DND-41 (cell line): Measurements from ENCODE around the gene TFCP2.

Source experiments
- ATAC-seq: fragments of 200-7000 bp; cut with Tn5 transposase; 3 replicates; pipeline ENCODE4 v1.9.1; 2021; ENCODE audit warnings: low read depth; ENCODE audit not compliant: insufficient read depth
- DNase-seq: peaks from one replicate; pipeline ENCODE4 v3.0.0-alpha.2; 2020
- H2AFZ ChIP-seq: 2 replicates; pipeline ENCODE4 v1.6.0; 2012; ENCODE audit warnings: low read depth, low read length
- H3K27ac ChIP-seq: 2 replicates; pipeline ENCODE4 v1.5.1; 2012; ENCODE audit warnings: low read length, inconsistent platforms
- H3K27me3 ChIP-seq: fragments of 200-600 bp; sonication (generic); 2 replicates; pipeline ENCODE4 v1.6.0; 2012; ENCODE audit warnings: low read length, mild to moderate bottlenecking, inconsistent platforms; ENCODE audit not compliant: insufficient read depth, poor library complexity
- H3K36me3 ChIP-seq: 2 replicates; pipeline ENCODE4 v1.5.1; 2012; ENCODE audit warnings: low read length, inconsistent platforms; ENCODE audit not compliant: insufficient read depth
- H3K4me1 ChIP-seq: 2 replicates; pipeline ENCODE4 v1.5.1; 2012; ENCODE audit warnings: mild to moderate bottlenecking, low read length; ENCODE audit not compliant: insufficient read depth
- H3K4me2 ChIP-seq: 2 replicates; pipeline ENCODE4 v1.6.0; 2012; ENCODE audit warnings: mild to moderate bottlenecking, moderate library complexity, low read length, inconsistent platforms; ENCODE audit not compliant: insufficient read depth
- H3K4me3 ChIP-seq, 2 experiments: fragments of 200-600 bp in 1 of 2; shearing (Covaris generic) in 1 of 2; 2 replicates each; pipeline ENCODE4 v1.5.1; 2012 to 2016; ENCODE audit warnings: inconsistent platforms in 2 of 2, low read length in 2 of 2, mild to moderate bottlenecking in 2 of 2, low read depth in 1 of 2, moderate library complexity in 1 of 2
- H3K79me2 ChIP-seq: 2 replicates; pipeline ENCODE4 v1.6.0; 2012; ENCODE audit warnings: low read length, inconsistent platforms; ENCODE audit not compliant: insufficient read depth
- H3K9ac ChIP-seq: 2 replicates; pipeline ENCODE4 v1.6.0; 2012; ENCODE audit warnings: low read depth, mild to moderate bottlenecking, inconsistent platforms, low read length, moderate library complexity
- H3K9me3 ChIP-seq: 2 replicates; pipeline ENCODE4 v1.5.1; 2012; ENCODE audit warnings: low read length, moderate library complexity, mild to moderate bottlenecking, inconsistent platforms; ENCODE audit not compliant: insufficient read depth, severe bottlenecking
- H4K20me1 ChIP-seq: 2 replicates; pipeline ENCODE4 v1.6.0; 2012; ENCODE audit warnings: low read length; ENCODE audit not compliant: insufficient read depth
- EZH2 ChIP-seq: IDR thresholded peaks from 3 replicates; pipeline ENCODE4 v1.6.1; 2012; ENCODE audit warnings: borderline replicate concordance, low read depth, mild to moderate bottlenecking, moderate library complexity, low read length, inconsistent platforms; ENCODE audit not compliant: severe bottlenecking
- TF ChIP-seq, protein P1 (sequence below): IDR thresholded peaks from 2 replicates; pipeline ENCODE4 v1.5.1; 2012; ENCODE audit warnings: borderline replicate concordance, low read length, moderate library complexity, mild to moderate bottlenecking; ENCODE audit not compliant: poor library complexity, severe bottlenecking; ENCODE audit errors: extremely low read depth

TFCP2 gene

DNA sequence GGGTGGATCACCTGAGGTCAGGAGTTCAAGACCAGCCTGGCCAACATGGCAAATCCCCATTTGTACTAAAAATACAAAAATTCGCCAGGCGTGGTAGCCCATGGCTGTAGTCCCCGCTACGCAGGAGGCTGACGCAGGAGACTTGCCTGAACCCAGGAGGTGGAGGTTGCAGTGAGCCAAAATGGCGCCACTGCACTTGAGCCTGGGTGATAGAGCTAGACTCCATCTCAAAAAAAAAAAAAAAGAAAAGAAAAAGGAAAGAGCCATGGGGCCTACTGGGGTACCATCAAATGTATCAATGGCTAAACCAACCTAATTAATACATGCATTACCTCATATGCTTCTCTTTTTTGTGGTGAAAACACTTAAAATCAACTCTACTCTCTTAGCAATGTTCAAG, 10.7 kb downstream of the TFCP2 start:
- Histone ChIP-seq H2AFZ (no peak overlapping the region), H3K4me2 (no peak overlapping the region), H3K36me3 (no peaks in the 10 kb centered on the region), H4K20me1 (peaks cover 24% of the 10 kb centered on the region; the same call in 1 of the 2 replicates), H3K9ac (no peak overlapping the region), H3K4me3 (no peak overlapping the region), H3K4me1 (no peaks in the 10 kb centered on the region), H3K9me3 (no peaks in the 10 kb centered on the region), H3K27ac (no peak overlapping the region), H3K27me3 (no peaks in the 10 kb centered on the region), H3K79me2 (peaks cover 85% of the 10 kb centered on the region)
- TF ChIP-seq EZH2 = no peak
- TF ChIP-seq, protein P1, sequence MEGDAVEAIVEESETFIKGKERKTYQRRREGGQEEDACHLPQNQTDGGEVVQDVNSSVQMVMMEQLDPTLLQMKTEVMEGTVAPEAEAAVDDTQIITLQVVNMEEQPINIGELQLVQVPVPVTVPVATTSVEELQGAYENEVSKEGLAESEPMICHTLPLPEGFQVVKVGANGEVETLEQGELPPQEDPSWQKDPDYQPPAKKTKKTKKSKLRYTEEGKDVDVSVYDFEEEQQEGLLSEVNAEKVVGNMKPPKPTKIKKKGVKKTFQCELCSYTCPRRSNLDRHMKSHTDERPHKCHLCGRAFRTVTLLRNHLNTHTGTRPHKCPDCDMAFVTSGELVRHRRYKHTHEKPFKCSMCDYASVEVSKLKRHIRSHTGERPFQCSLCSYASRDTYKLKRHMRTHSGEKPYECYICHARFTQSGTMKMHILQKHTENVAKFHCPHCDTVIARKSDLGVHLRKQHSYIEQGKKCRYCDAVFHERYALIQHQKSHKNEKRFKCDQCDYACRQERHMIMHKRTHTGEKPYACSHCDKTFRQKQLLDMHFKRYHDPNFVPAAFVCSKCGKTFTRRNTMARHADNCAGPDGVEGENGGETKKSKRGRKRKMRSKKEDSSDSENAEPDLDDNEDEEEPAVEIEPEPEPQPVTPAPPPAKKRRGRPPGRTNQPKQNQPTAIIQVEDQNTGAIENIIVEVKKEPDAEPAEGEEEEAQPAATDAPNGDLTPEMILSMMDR = no peak
- DNase-seq (no peak), ATAC-seq (no peak)

DNA sequence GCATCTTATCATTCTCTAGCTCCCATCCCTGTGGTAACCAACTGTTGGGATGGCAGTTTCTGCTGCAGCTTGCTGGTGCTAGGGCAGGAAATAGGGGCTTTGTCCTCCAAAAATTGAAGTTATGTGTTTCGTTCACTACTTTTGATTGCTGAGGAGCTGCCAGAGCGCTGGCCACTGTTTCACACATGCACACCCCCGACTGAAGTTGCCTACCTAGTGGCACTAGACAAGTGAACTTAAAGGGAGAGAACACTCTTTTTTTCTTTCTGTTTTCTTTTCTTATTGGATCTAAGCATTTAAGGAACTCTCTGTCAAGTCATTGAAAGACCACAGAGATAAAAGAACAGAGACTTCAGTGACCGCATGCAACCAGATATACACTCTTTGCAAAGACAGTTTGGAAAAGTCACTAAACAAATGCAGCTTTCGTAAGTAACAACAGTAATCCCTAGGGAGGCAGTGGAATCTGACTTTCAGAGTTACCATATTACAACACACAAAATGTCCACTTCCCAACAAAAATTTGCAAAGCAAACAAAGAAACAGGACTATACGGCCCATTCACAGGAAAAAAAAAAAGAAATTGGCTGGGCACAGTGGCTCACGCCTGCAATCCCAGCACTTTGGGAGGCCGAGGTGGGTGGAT, 12.0 kb downstream of the TFCP2 start:
- H3K79me2 ChIP-seq = peaks cover 84% of the 10 kb centered on the region
- no peaks in the 10 kb centered on the region for H3K4me1 ChIP-seq
- H4K20me1 ChIP-seq = peaks cover 18% of the 10 kb centered on the region; the same call in 1 of the 2 replicates
- no peaks in the 10 kb centered on the region for H3K27me3 ChIP-seq
- H3K9ac ChIP-seq = no peak overlapping the region
- TF ChIP-seq EZH2 = no peak
- TF ChIP-seq, protein P1 = no peak
- H3K36me3 ChIP-seq = 0 out of 2 replicates have a peak, but pooled peaks cover 5% of the 10 kb centered on the region
- no peak for DNase-seq
- H3K27ac ChIP-seq = no peak overlapping the region
- no peak overlapping the region for H3K4me3 ChIP-seq
- no peak overlapping the region for H3K4me2 ChIP-seq
- ATAC-seq = no peak
- H3K9me3 ChIP-seq = no peaks in the 10 kb centered on the region
- H2AFZ ChIP-seq = no peak overlapping the region

DNA sequence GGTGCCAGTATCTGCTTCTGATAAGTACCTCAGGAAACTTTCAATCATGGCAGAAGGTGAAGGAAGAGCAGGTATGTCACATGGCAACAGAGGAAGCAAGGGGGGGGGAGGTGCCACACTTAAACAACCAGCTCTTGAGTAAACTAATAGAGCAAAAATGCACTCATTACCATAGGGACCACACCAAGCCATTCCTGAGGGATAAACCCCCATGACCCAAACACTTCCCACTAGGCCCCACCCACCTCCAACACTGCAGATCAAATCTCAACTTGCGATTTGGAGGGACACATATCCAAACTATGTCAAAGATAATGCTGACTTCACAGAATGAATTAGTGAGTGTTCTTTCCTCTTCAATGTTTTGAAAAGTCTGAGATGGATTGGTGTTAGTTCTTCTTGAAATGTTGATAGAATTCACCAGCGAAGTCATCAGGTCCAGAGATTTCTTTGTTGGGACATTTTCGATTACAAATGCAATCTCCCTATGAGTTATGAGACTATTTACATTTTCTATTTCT, 16.6 kb downstream of the TFCP2 start:
- peaks cover 65% of the 10 kb centered on the region for H3K79me2 ChIP-seq
- TF ChIP-seq, protein P1 = no peak
- TF ChIP-seq EZH2 = no peak
- DNase-seq = no peak
- H4K20me1 ChIP-seq = peaks cover 14% of the 10 kb centered on the region; the same call in 1 of the 2 replicates
- H3K36me3 ChIP-seq = 0 out of 2 replicates have a peak, but pooled peaks cover 6% of the 10 kb centered on the region
- H3K4me2 ChIP-seq = no peak overlapping the region
- ATAC-seq = no peak
- no peaks in the 10 kb centered on the region for H3K27me3 ChIP-seq
- H3K9ac ChIP-seq = no peak overlapping the region
- no peaks in the 10 kb centered on the region for H3K9me3 ChIP-seq
- no peak overlapping the region for H2AFZ ChIP-seq
- no peak overlapping the region for H3K27ac ChIP-seq
- no peaks in the 10 kb centered on the region for H3K4me1 ChIP-seq
- no peak overlapping the region for H3K4me3 ChIP-seq
